CD4-positive, alpha-beta memory T cell (primary cell): ENCODE results near the gene SEC23B. TPM values are rescaled to one million over a fixed set of nuclear protein-coding genes. Genes with fewer than 3 reads are reported as not detected.

Source experiments
- CTCF ChIA-PET: fragments of 350-600 bp; sonication (Branson Sonifier 250); formaldehyde crosslinking; loops from one replicate; lab custom pipeline; 2021; ENCODE audit warnings: inconsistent platforms; ENCODE audit not compliant: partially characterized antibody; lab: Charles Lee
- POLR2A ChIA-PET: fragments of 350-600 bp; sonication (Branson Sonifier 250); formaldehyde crosslinking; loops from one replicate; lab custom pipeline; 2021; ENCODE audit not compliant: partially characterized antibody; lab: Charles Lee
- DNase-seq, 5 donors: peaks; one replicate each; pipeline versions ENCODE4 v3.0.0 to v3.0.0-alpha.2; 2020 to 2022; ENCODE audit warnings: mixed read lengths in 1 of 5
- H3K27ac ChIP-seq: one replicate; pipeline ENCODE4 v1.7.0; 2013; ENCODE audit warnings: low read depth, low read length
- H3K27me3 ChIP-seq: 2 replicates; pipeline ENCODE4 v1.7.0; 2013; ENCODE audit warnings: mild to moderate bottlenecking, low read length, moderate library complexity; ENCODE audit not compliant: insufficient read depth
- H3K36me3 ChIP-seq: 2 replicates; pipeline ENCODE4 v1.7.0; 2013; ENCODE audit warnings: mild to moderate bottlenecking, low read length, moderate library complexity; ENCODE audit not compliant: insufficient read depth
- H3K4me1 ChIP-seq: 2 replicates; pipeline ENCODE4 v1.7.0; 2013; ENCODE audit warnings: mild to moderate bottlenecking, low read length, moderate library complexity; ENCODE audit not compliant: insufficient read depth
- H3K4me3 ChIP-seq, 2 donors: one replicate each; pipeline ENCODE4 v1.7.0; 2013; ENCODE audit warnings: low read length in 2 of 2, mild to moderate bottlenecking in 1 of 2
- H3K9me3 ChIP-seq, 2 donors: one replicate each; pipeline ENCODE4 v1.7.0; 2013; ENCODE audit warnings: low read length in 2 of 2, control low read depth in 1 of 2; ENCODE audit not compliant: control insufficient read depth in 1 of 2
- H3K27ac Mint-ChIP-seq, 7 donors: one replicate each; pipeline ENCODE4 v1.8.0; 2020 to 2021; ENCODE audit warnings: mixed read lengths in 7 of 7, mild to moderate bottlenecking in 6 of 7, inconsistent platforms in 3 of 7, moderate library complexity in 3 of 7
- H3K27me3 Mint-ChIP-seq, 2 donors: one replicate each; pipeline ENCODE4 v1.8.0; 2020 to 2021; ENCODE audit warnings: mixed read lengths in 2 of 2
- H3K36me3 Mint-ChIP-seq, 2 donors: one replicate each; pipeline ENCODE4 v1.8.0; 2020 to 2021; ENCODE audit warnings: mixed read lengths in 2 of 2, inconsistent platforms in 1 of 2, mild to moderate bottlenecking in 1 of 2
- H3K4me1 Mint-ChIP-seq, 4 donors: one replicate each; pipeline ENCODE4 v1.8.0; 2020 to 2021; ENCODE audit warnings: mixed read lengths in 4 of 4, mild to moderate bottlenecking in 1 of 4
- H3K4me3 Mint-ChIP-seq, 8 donors: one replicate each; pipeline ENCODE4 v1.8.0; 2020 to 2021; ENCODE audit warnings: mixed read lengths in 8 of 8, mild to moderate bottlenecking in 7 of 8, moderate library complexity in 6 of 8, inconsistent platforms in 3 of 8
- H3K9me3 Mint-ChIP-seq, 8 donors: one replicate each; pipeline ENCODE4 v1.8.0; 2020 to 2021; ENCODE audit warnings: mixed read lengths in 8 of 8, mild to moderate bottlenecking in 5 of 8, inconsistent platforms in 3 of 8, moderate library complexity in 1 of 8
- intact Hi-C: fragments of 100-400 bp; cut with micrococcal nuclease; formaldehyde crosslinking; loops from one replicate; pipeline ENCODE4 v1.15.1; 2023
- polyA plus RNA-seq, 2 donors: library from polyadenylated mRNA; unstranded; fragments of 300-500 nt; fragmentation: Illumina TruSeq; gene quantifications; one replicate each; pipeline ENCODE4 v1.2.3, GENCODE V29; 2021
- total RNA-seq, 2 experiments: library from RNA; stranded (reverse); gene quantifications; one replicate each; pipeline ENCODE4 v1.2.3, GENCODE V29; 2021

The SEC23B gene
- total RNA-seq: 10 to 100 TPM; 46.8 to 50.0 TPM
- polyA plus RNA-seq: 10 to 100 TPM; 56.8 to 65.4 TPM

GRCh38 chr20:18507218-18508191, at the start of gene SEC23B:
TSS of gene SEC23B (plus strand) at chr20:18507940. CDS start at chr20:18510836, 2,896 bp downstream.
- H3K4me3 ChIP-seq: peak within 1 kb of the TSS; percentile 78 to 82
- H3K27me3 ChIP-seq: no peaks in the 10 kb centered on the region
- DNase-seq: peak; percentile 99 to 100 (median 99)
- H3K4me1 Mint-ChIP-seq: peaks cover 24 to 48% (median 39%) of the 10 kb centered on the region in 4 donors
- H3K4me3 Mint-ChIP-seq: peak within 1 kb of the TSS; percentile 99 to 100 (median 100)
- no peaks in the 10 kb centered on the region for H3K27me3 Mint-ChIP-seq
- ChIA-PET POLR2A (interaction anchor here (0.8 to 5.6 kb wide), 19 partner anchors 10 to 1545 kb away, joined by 3 to 153 read pairs (median 7); partner anchors contain the start of genes CFAP61, CRNKL1, DTD1 and DZANK1), CTCF (interaction anchor here (0.7 to 3.3 kb wide), 7 partner anchors 11 to 286 kb away, joined by 3 to 27 read pairs (median 5); partner anchors contain the start of genes DZANK1, POLR3F, RBBP9 and ZNF133)
- intact Hi-C loops: loop anchor here (1.0 to 2.0 kb wide), 9 partner anchors 10 to 825 kb away; partner anchors contain the start of genes DZANK1, KAT14, PET117 and POLR3F
- H3K36me3 Mint-ChIP-seq: peaks cover 20 to 43% of the 10 kb centered on the region in 2 donors
- H3K9me3 ChIP-seq: no peaks in the 10 kb centered on the region
- H3K36me3 ChIP-seq: peaks cover 19% of the 10 kb centered on the region
- H3K27ac Mint-ChIP-seq: peak within 1 kb of the TSS; percentile 95 to 100 (median 100)
- H3K9me3 Mint-ChIP-seq: peaks cover 0 to 2% (median 0%) of the 10 kb centered on the region in 8 donors
- peaks cover 22% of the 10 kb centered on the region for H3K4me1 ChIP-seq
- peak within 1 kb of the TSS; percentile 87 for H3K27ac ChIP-seq

- peaks cover 6 to 17% of the 10 kb centered on the region in 2 donors for H3K36me3 Mint-ChIP-seq
- peaks cover 9 to 37% (median 23%) of the 10 kb centered on the region in 4 donors for H3K4me1 Mint-ChIP-seq
- H3K27me3 Mint-ChIP-seq: no peaks in the 10 kb centered on the region
- H3K9me3 Mint-ChIP-seq: peaks cover 0 to 4% (median 0%) of the 10 kb centered on the region in 8 donors
- no peaks in the 10 kb centered on the region for H3K27me3 ChIP-seq
- H3K4me1 ChIP-seq: peaks cover 18% of the 10 kb centered on the region
- POLR2A ChIA-PET: interaction anchor here (1.7 to 3.6 kb wide), 5 partner anchors 10 to 328 kb away, joined by 7 to 118 read pairs (median 33); partner anchors contain the start of genes RBBP9, SEC23B and ZNF133
- no peaks in the 10 kb centered on the region for H3K9me3 ChIP-seq
- H3K27ac Mint-ChIP-seq: peak overlapping the region; percentile 92 to 100 (median 99)
- CTCF ChIA-PET: interaction anchor here (1.1 to 1.9 kb wide), 2 partner anchors 31 to 42 kb away, joined by 4 to 12 read pairs; partner anchors contain the start of genes RBBP9 and SEC23B
- peak overlapping the region in 7 of 8 donors; percentile 90 to 100 (median 95) for H3K4me3 Mint-ChIP-seq
- intact Hi-C loops: loop anchor here (2.0 kb wide), 1 partner anchor 497 kb away; the partner anchor contains the start of genes MGME1 and SNX5
- H3K4me3 ChIP-seq: no peak overlapping the region
- DNase-seq: no peak
- no peak overlapping the region for H3K27ac ChIP-seq
- H3K36me3 ChIP-seq: no peaks in the 10 kb centered on the region
Observed at GRCh38 chr20:18465536-18466200, 42.1 kb upstream of the SEC23B start.

GRCh38 chr20:18466574-18466893, 41.2 kb upstream of the SEC23B start:
- intact Hi-C loops: loop anchor here (2.0 kb wide), 1 partner anchor 498 kb away; the partner anchor contains the start of genes MGME1 and SNX5
- H3K4me3 Mint-ChIP-seq: peak overlapping the region; percentile 90 to 100 (median 96)
- POLR2A ChIA-PET: interaction anchor here (1.0 to 3.6 kb wide), 15 partner anchors 9 to 1586 kb away, joined by 3 to 118 read pairs (median 7); partner anchors contain the start of genes DTD1, KAT14, PET117 and RBBP9
- no peak for DNase-seq
- Histone ChIP-seq H3K9me3 (no peaks in the 10 kb centered on the region), H3K4me1 (peaks cover 18% of the 10 kb centered on the region), H3K27me3 (no peaks in the 10 kb centered on the region), H3K4me3 (peak overlapping the region; percentile 94 to 99), H3K36me3 (no peaks in the 10 kb centered on the region), H3K27ac (peak overlapping the region; percentile 78)
- H3K27me3 Mint-ChIP-seq: no peaks in the 10 kb centered on the region
- peaks cover 0 to 4% (median 0%) of the 10 kb centered on the region in 8 donors for H3K9me3 Mint-ChIP-seq
- H3K4me1 Mint-ChIP-seq: peaks cover 9 to 37% (median 23%) of the 10 kb centered on the region in 4 donors
- H3K27ac Mint-ChIP-seq: peak overlapping the region; percentile 92 to 100 (median 99)
- peaks cover 6 to 19% of the 10 kb centered on the region in 2 donors for H3K36me3 Mint-ChIP-seq
- CTCF ChIA-PET: interaction anchor here (1.1 to 1.9 kb wide), 2 partner anchors 30 to 41 kb away, joined by 4 to 12 read pairs; partner anchors contain the start of genes RBBP9 and SEC23B

- peak within 1 kb of the TSS; percentile 90 to 100 (median 96) for H3K4me3 Mint-ChIP-seq
- peak within 1 kb of the TSS; percentile 92 to 100 (median 99) for H3K27ac Mint-ChIP-seq
- no peaks in the 10 kb centered on the region for H3K36me3 ChIP-seq
- peaks cover 6 to 19% of the 10 kb centered on the region in 2 donors for H3K36me3 Mint-ChIP-seq
- POLR2A ChIA-PET: interaction anchor here (0.6 to 3.6 kb wide), 18 partner anchors 8 to 1586 kb away, joined by 3 to 118 read pairs (median 6); partner anchors contain the start of genes DTD1, KAT14, PET117 and RBBP9
- no peaks in the 10 kb centered on the region for H3K27me3 Mint-ChIP-seq
- CTCF ChIA-PET: interaction anchor here (1.1 to 1.9 kb wide), 2 partner anchors 30 to 40 kb away, joined by 4 to 12 read pairs; partner anchors contain the start of genes RBBP9 and SEC23B
- intact Hi-C loops: loop anchor here (1.0 to 2.0 kb wide), 7 partner anchors 30 to 498 kb away; partner anchors contain the start of genes DTD1, KAT14, MGME1 and PET117
- no peaks in the 10 kb centered on the region for H3K9me3 ChIP-seq
- H3K27ac ChIP-seq: peak within 1 kb of the TSS; percentile 78
- peaks cover 18% of the 10 kb centered on the region for H3K4me1 ChIP-seq
- H3K4me1 Mint-ChIP-seq: peaks cover 9 to 37% (median 23%) of the 10 kb centered on the region in 4 donors
- H3K9me3 Mint-ChIP-seq: peaks cover 0 to 4% (median 0%) of the 10 kb centered on the region in 8 donors
- DNase-seq: peak; percentile 92 to 94 (median 93)
- peak within 1 kb of the TSS; percentile 94 to 99 for H3K4me3 ChIP-seq
- H3K27me3 ChIP-seq: no peaks in the 10 kb centered on the region
Observed at GRCh38 chr20:18466894-18467730, 40.6 kb upstream of the SEC23B start, which contains the start of the genes DZANK1 and POLR3F. TSS of gene DZANK1 (minus strand) at chr20:18467030. CDS start at chr20:18465358, 1,672 bp downstream. TSS of gene POLR3F (plus strand) at chr20:18467390. CDS start at chr20:18467507, 117 bp downstream.

GRCh38 chr20:18477218-18477617, 30.5 kb upstream of the SEC23B start:
- H3K27me3 ChIP-seq: no peaks in the 10 kb centered on the region
- no peaks in the 10 kb centered on the region for H3K4me1 Mint-ChIP-seq
- ChIA-PET CTCF (no interaction called here), POLR2A (interaction anchor here (1.3 kb wide), 1 partner anchor 30 kb away, joined by 3 read pairs; no protein-coding TSS in a partner anchor)
- intact Hi-C loops: no loop called here
- no peak overlapping the region for H3K4me3 Mint-ChIP-seq
- no peak overlapping the region for H3K4me3 ChIP-seq
- DNase-seq: no peak
- no peaks in the 10 kb centered on the region for H3K4me1 ChIP-seq
- no peak overlapping the region for H3K27ac ChIP-seq
- no peaks in the 10 kb centered on the region for H3K27me3 Mint-ChIP-seq
- no peaks in the 10 kb centered on the region for H3K9me3 ChIP-seq
- no peak overlapping the region for H3K27ac Mint-ChIP-seq
- peaks cover 40 to 68% of the 10 kb centered on the region in 2 donors for H3K36me3 Mint-ChIP-seq
- no peaks in the 10 kb centered on the region for H3K9me3 Mint-ChIP-seq
- H3K36me3 ChIP-seq: peaks cover 39% of the 10 kb centered on the region
